ENCODE measurements around the gene H2BK1.

- TF ChIP-seq CTCF (IDR thresholded peaks at IDR 0.05) (no peak), POLR2A (IDR thresholded peaks at IDR 0.05) (no peak)
These were observed 21.2 kb downstream of the H2BK1 start for GRCh38 chr7:151189038-151189437.
